M059J (cell line): Measurements from ENCODE around the gene TMEM252. TPM values are rescaled to one million over a fixed set of nuclear protein-coding genes. Genes with fewer than 3 reads are reported as not detected.
A peak's percentile ranks its signal among the peaks of the same experiment; 100 is the strongest.

Experiments used
- DNase-seq: peaks from one replicate; pipeline ENCODE4 v3.0.0-alpha.2; 2012; ENCODE audit warnings: low read depth
- total RNA-seq: library from RNA; depleted of rRNA; stranded (reverse); fragments of >200 nt; shearing (Covaris generic); gene quantifications from 2 replicates; pipeline ENCODE4 v1.2.3, GENCODE V29; 2014

Gene TMEM252
- total RNA-seq, 1 experiment from 2014 or later = not detected

DNA sequence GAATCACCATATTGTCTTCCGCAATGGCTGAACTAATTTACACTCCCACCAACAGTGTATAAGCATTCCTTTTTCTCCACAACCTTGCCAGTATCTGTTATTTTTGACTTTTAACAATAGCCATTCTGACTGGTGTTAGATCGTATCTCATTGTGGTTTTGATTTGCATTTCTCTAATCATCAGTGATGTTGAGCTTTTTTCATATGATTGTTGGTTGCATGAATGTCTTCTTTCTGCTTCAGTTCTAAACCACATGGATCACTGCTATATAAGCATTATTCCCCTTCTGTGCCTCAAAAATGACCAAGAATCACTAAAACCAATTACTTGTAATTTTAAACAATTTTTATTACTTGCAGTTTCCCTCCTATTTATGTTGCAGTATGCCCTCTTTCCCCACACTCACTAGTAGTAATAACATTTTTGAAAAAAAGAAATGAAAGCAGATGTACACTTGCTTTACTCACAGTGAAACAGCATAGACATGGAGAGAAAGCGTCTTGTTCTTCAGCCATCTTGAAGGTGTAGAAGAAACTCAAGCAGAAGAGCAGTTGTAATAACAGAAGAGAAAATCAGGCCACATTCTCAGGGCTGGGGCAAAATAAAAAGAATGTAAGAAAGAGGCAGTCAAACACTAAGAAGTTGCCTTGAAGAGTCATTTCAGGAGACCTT, 4.5 kb upstream of the TMEM252 start:
- no peak for DNase-seq

- DNase-seq = no peak
Measured at GRCh38 chr9:68541568-68541967, 885 bp upstream of the TMEM252 start.

- DNase-seq = peak; percentile 42
Measured at GRCh38 chr9:68538200-68538599, 2.5 kb downstream of the TMEM252 start.

DNA sequence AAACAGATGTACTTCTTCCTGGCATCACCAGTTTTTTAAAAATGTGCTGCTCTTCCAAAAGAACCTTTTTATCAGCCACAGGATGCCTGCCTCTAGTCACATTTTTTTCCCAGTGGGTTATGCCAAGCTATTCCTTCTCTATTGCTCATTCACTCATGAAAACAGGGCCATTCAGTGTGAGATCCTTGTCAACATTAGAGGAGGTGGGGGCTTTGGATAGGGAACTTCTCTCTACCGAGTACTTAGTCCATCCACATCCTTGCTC, 3.1 kb downstream of the TMEM252 start:
- no peak for DNase-seq

DNA sequence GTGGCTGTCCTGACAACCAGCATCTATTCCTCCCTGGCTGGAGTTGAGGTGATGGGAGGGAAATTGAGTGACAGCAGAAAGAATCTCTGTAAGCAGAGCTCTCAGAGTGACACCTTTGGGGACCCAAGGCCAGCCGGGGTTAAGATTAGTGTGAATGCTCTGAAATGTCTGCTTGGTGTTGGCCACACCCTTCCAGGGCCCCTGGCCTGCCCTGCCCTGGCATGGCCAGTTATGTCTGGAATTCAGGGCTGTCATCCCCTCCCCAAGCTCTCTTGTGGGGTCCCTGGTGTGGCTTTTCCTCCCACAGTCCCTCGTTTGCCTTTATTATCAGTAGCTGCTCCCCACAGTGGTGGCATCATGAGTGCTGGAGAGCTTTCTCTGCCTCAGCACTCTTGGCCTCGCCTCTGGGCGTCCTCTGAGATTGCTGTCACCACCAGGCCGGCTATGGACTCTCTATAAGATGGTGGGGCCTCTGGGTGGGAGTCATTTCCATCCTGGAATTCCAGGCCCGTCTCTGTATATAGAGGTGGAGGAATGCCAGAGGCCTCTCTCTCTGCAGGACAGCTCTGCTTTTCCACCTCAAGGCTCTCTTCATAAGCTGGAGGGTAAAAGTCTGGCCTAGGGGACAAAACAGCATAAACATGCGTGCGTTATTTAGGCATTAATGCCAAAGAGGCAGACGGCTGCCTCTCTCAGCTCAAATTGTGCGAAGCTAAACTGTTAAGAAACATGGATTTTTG, 3.6 kb downstream of the TMEM252 start:
- no peak for DNase-seq

GRCh38 chr9:68533678-68534077, 7.0 kb downstream of the TMEM252 start:
- no peak for DNase-seq

GRCh38 chr9:68532131-68532530, 8.6 kb downstream of the TMEM252 start:
- DNase-seq = no peak

GRCh38 chr9:68530618-68531017, 10.1 kb downstream of the TMEM252 start:
- DNase-seq = no peak

DNA sequence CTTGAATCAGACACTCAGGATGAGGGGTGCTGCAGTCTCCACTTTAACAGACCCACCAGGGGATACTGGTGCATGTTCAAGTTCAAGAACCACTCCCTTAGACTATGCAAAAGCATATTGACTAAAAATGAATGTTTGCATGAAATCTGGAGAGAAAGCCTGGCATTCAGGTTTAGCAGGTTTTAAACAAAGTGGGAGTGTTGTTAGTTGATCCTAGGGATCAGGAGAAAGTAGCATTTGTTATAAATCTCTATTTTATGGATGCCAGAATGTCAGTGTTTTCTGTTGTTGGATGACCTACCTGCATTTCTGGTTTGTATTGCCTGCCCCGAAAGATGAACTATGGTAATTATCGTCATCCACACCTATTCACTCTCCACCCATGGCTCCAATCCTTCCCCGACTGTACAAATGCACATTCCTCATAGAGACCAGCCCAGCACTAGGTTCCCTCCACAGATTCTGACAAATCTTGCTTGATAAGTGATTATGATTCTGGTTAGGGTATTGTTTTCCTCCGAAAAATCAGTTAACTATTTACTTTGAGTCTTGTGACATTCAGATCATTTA, 17.2 kb downstream of the TMEM252 start:
- no peak for DNase-seq

DNA sequence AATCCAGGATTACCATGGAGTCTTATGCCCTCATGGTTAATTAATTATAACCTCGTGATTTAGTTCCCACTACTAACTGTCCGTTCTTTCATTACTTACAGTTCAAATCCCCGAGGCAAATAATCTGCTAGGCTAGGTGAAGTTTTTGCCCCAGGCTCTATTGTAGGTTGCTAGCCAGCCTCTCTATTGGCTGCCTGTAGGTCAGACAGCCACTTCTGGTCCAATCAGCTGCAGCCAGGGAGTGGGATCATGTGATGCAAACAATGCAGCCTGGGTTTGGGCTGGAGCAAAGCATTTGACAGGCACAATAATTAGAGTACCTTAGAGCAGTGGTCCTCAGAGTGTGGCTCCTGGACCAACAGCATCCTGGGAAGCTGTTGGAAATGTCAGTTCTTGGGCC, 17.7 kb downstream of the TMEM252 start:
- no peak for DNase-seq

DNA sequence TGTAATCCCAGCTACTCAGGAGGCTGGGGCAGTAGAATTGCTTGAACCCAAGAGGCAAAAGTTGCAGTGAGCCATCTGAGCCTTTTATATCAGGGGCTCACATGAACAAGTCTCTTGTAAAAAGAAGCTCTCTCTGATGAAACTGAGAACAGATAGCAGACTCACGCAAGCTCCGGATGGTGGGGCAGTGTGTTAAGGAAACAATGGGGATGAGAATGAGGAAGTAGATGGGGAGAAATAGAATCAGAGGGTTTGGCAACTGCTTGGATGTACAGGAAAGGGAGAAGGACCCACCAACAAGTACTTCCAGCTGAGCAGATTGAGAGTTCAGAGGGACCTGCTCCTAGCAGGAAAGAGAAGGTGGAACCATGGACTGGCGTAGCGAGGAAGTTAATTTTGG, 18.6 kb downstream of the TMEM252 start:
- no peak for DNase-seq

- DNase-seq = peak; percentile 9
Measured at GRCh38 chr9:68515326-68516017, 25.2 kb downstream of the TMEM252 start.

- no peak for DNase-seq
Measured at GRCh38 chr9:68513981-68514380, 26.7 kb downstream of the TMEM252 start.

- no peak for DNase-seq
Measured at GRCh38 chr9:68513385-68513784, 27.3 kb downstream of the TMEM252 start.

DNA sequence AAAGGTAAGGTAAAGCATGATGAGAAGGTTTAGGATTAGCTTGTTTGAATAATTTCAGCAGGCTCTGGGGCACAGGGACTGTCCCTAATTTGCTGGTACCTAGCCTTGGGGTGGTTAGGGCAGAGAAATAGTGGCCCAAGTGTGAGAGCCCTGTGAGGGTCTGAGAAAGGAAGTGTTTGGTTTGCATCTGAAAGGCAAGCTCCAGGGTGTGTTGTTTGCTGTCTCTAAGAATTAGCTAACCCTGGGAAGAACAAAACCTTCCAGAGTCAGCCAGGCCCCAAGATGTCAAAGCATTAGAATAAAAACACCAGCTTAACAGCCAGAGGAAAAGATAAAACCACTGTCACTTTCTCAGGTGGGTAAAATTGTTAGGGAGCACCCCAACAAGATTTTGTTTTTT, 31.0 kb downstream of the TMEM252 start:
- DNase-seq = no peak

DNA sequence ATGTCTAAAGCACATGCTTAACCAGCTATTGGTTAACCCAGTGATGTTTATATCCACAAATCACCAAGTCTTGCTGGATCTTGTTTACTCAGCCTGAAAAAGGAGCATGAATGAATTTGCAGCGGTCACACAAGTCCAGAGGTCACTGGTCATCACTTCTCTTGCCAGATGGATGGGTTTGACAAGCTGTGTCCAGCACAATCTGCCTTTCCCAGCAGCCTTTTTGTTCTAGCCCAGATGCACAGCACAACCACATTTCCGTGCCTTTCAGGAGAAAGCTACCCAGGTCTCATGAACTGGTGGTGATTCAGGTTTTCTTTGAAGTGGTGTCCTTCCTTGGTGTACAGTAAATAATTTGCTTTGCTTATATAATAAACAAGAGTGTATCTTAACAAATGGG, 32.1 kb downstream of the TMEM252 start:
- no peak for DNase-seq

DNA sequence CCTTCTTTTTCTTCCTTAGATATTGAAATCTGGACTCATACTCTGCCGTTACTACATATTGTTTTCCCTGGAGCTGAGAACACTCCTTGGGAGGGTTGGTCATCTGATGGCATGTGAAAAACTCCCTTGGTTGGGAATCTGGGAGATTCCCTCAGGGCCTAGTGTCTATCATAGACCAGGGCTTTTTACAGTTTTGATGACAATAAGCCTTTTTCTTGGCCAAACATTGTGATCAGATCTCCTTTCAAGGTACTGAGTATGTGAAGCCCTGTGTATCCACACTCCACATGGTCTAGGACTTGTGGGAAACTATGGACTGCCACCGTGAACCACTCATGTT, 32.9 kb downstream of the TMEM252 start:
- no peak for DNase-seq

GRCh38 chr9:68507130-68507805, 33.4 kb downstream of the TMEM252 start:
- peak; percentile 19 for DNase-seq

GRCh38 chr9:68506551-68506950, 34.1 kb downstream of the TMEM252 start:
- DNase-seq = no peak

DNA sequence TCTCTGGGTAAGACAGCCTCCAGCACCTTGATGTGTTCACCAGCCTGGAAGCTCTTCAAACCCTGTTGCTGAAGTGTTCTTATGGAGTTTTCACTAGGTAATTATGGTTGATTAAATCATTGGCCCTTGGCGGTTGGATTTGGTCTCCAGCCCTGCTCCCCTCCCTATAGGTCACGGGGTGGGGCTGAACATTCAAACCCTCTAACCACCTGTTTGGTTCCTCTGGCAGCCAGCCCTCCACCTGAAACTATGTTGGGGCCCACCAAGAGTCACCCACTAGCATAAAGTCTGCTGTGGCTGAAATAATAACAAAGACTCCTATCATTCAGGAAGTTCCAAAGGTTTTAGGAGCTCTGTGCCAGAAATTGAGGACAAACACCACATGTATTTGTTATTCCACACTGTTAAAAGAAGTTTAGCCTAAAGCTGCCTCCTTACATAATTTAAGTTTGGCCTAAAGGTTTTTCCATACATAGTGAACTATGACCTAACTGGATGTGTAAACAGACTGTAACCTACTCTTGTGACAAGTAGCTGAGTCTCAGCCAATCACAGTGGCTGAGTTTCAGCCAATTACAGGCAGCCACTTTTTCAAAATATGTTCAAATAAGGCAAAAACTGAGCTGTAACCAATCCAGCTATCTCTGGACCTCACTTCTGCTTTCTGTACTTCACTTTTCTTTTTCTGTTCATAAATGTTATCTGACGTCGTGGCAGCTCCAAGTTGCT, 34.8 kb downstream of the TMEM252 start:
- no peak for DNase-seq

DNA sequence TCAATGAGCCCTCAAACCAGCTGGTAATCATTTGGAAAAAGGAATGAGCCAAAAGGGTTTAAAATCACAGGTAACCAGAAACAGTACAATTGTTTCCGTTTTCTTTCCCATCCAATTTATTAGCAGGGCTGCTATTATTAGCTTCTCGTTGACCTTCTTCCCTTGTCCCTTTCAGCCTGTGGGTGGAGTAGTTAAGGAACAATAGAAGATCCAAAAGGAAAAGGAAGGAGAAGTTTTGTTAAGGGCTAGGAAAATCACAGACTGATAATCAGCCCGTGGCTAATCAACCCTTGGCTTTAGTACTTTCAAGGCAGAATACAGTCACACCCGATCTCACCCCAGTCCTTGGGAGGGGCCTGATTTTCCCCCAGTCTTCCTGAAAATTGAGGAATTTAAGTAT, 38.4 kb downstream of the TMEM252 start:
- DNase-seq = no peak
